Stomach (tissue), 4 donors: ENCODE measurements around the gene NPHP4.

ENCODE experiments used
- CTCF ChIP-seq, 7 experiments: fragments of 450-650 bp in 4 of 7; fragments of 200-600 bp in 3 of 7; sonication (generic) in 3 of 7; IDR thresholded peaks; one replicate each; pipeline ENCODE4 v1.5.1; 2016 to 2019; ENCODE audit warnings: antibody characterized with exemption in 7 of 7, control low read depth in 2 of 7, mild to moderate bottlenecking in 1 of 7
- EP300 ChIP-seq: sonication (generic); formaldehyde crosslinking; IDR thresholded peaks from one replicate; pipeline ENCODE4 v1.6.1; 2017; ENCODE audit warnings: antibody characterized with exemption
- POLR2AphosphoS5 ChIP-seq, 3 donors: sonication (generic); formaldehyde crosslinking; IDR thresholded peaks; one replicate each; pipeline ENCODE4 v1.6.1; 2016; ENCODE audit warnings: antibody characterized with exemption in 3 of 3

- no peak for TF ChIP-seq EP300
- no peak for TF ChIP-seq POLR2AphosphoS5 (IDR thresholded peaks at IDR 0.05)
- TF ChIP-seq CTCF (IDR thresholded peaks at IDR 0.05) = no peak
Observed at GRCh38 chr1:5889462-5889861, 102.8 kb downstream of the NPHP4 start.
